Measurements from ENCODE around the gene NAXD.

Gene NAXD

DNA sequence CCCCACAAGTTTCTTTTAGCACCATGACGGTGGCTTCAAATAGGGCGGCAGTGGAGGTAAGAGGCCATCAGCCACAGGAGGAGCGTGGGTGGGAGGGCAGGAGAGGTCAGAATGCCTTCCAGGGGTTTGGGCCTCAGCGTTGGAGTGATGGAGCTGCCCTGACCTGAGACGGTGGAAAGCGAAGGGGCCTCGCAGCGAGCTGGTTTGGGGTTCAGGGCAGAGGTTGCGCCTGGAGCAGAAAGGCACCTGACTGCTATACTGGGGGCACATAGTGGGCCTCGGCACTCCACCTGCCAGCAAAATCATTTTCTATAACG is 382 bp upstream of the NAXD start:
- H3K36me3 ChIP-seq (ENCODE audit: control insufficient read depth, insufficient read depth, low read length): peaks cover 1% of the 10 kb centered on the region; the same call in 1 of the 2 replicates
- DNase-seq (ENCODE audit: extremely low read depth, insufficient read length): peak; percentile 37
- TF ChIP-seq, protein P1, sequence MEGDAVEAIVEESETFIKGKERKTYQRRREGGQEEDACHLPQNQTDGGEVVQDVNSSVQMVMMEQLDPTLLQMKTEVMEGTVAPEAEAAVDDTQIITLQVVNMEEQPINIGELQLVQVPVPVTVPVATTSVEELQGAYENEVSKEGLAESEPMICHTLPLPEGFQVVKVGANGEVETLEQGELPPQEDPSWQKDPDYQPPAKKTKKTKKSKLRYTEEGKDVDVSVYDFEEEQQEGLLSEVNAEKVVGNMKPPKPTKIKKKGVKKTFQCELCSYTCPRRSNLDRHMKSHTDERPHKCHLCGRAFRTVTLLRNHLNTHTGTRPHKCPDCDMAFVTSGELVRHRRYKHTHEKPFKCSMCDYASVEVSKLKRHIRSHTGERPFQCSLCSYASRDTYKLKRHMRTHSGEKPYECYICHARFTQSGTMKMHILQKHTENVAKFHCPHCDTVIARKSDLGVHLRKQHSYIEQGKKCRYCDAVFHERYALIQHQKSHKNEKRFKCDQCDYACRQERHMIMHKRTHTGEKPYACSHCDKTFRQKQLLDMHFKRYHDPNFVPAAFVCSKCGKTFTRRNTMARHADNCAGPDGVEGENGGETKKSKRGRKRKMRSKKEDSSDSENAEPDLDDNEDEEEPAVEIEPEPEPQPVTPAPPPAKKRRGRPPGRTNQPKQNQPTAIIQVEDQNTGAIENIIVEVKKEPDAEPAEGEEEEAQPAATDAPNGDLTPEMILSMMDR (IDR thresholded peaks at IDR 0.05; ENCODE audit: insufficient read depth, low read length, poor library complexity, severe bottlenecking): no peak
- H3K4me3 ChIP-seq (replicated peaks; ENCODE audit: low read depth, low read length): peak overlapping the region; percentile 87
- H3K27me3 ChIP-seq (replicated peaks; ENCODE audit: control insufficient read depth, insufficient read depth, low read length): no peaks in the 10 kb centered on the region

DNA sequence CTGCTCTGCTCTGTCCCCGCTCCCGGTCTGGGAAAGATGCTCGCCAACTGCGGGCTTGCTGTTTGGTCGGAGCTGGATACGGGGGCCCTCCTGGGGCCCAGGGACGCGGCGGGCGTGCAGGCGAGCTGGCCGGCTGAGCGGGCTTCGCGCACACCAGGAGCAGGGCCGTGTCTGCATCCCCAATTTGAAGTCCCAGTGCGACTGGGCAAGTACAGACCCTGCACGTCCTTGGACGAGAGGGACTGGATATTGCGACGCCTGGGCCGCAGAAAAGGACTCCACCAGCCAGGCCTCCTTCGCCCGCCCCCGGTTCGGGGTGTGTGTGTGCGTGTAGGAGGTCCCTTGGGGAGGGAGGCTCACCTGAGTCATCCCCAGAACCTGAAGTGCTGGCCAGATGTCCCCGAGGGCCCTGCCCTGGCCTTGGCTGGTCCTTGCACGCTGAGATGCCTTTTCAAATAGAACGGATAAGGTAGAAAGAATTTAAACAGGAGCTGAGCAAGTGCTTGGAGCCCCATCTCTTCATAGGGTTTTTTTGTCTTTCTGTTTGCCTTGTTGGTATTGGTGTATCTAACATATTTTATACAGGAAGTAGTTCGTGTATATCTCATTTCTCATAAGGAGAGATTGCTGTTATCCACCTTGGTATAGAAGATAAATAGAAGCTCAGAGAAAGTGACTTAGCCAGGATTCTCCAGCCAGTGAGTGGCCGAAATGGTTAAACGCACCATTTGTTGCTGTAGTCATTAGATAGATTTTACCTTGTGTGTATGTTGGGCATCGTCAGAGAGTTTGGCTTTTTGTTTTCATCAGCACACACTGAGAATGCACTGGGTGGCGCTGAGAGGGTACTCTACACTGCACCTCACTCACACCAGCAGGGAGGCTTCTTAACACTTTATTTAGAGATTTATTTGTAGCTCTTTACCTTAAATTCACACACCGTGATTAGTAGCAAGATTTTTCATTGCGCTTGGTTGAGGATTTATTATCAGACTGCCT is 1.1 kb downstream of the NAXD start:
- TF ChIP-seq, protein P1 (IDR thresholded peaks at IDR 0.05; ENCODE audit: insufficient read depth, low read length, poor library complexity, severe bottlenecking): no peak
- no peaks in the 10 kb centered on the region for H3K27me3 ChIP-seq (replicated peaks; ENCODE audit: control insufficient read depth, insufficient read depth, low read length)
- DNase-seq (ENCODE audit: extremely low read depth, insufficient read length): peak; percentile 69
- H3K4me3 ChIP-seq (replicated peaks; ENCODE audit: low read depth, low read length): peak overlapping the region; percentile 87
- peaks cover 1% of the 10 kb centered on the region; the same call in 1 of the 2 replicates for H3K36me3 ChIP-seq (ENCODE audit: control insufficient read depth, insufficient read depth, low read length)

DNA sequence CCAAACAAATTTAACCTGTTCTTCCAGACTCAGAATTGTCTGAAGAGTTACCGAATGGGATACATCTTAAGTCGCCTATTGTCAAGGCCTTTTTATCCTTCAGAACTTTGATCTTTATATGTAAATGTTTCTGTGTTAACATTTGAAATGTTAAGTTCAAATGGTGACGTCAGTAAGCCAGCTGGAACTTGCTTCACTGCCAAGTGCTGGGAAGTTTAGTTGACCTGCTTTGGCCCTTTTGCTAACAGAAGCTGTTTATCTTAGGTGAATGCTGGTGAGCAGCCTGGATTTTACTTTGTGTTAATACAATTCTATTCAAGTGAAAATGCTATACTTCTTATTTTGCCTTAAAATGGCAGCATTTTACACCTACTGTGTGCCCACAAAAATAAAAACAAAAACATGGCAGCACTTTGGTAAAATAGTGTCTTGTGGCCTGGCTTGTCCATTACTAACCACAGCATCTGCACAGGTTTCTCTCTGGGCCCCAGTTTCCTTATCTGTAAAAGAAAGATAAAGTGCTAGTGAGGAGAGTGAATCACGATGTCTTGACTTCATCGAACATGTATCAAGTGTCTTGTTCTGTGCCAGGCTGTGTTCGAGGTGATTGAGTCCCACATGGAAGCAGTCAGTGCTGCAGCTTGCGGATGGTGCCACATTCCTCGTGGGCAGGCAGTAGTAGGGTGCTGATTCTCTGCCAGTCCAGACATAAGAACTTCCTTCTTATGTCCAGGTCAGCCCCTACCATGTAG is 2.2 kb downstream of the NAXD start:
- Histone ChIP-seq H3K4me3 (replicated peaks; ENCODE audit: low read depth, low read length) (peak overlapping the region; percentile 3), H3K36me3 (ENCODE audit: control insufficient read depth, insufficient read depth, low read length) (peaks cover 3% of the 10 kb centered on the region; the same call in 1 of the 2 replicates), H3K27me3 (replicated peaks; ENCODE audit: control insufficient read depth, insufficient read depth, low read length) (no peaks in the 10 kb centered on the region)
- TF ChIP-seq, protein P1 (IDR thresholded peaks at IDR 0.05; ENCODE audit: insufficient read depth, low read length, poor library complexity, severe bottlenecking): no peak
- no peak for DNase-seq (ENCODE audit: extremely low read depth, insufficient read length)

- TF ChIP-seq, protein P1 (IDR thresholded peaks at IDR 0.05; ENCODE audit: insufficient read depth, low read length, poor library complexity, severe bottlenecking): no peak
- H3K27me3 ChIP-seq (replicated peaks; ENCODE audit: control insufficient read depth, insufficient read depth, low read length): no peaks in the 10 kb centered on the region
- DNase-seq (ENCODE audit: extremely low read depth, insufficient read length): no peak
- peaks cover 8% of the 10 kb centered on the region for H3K36me3 ChIP-seq (ENCODE audit: control insufficient read depth, insufficient read depth, low read length)
- no peak overlapping the region for H3K4me3 ChIP-seq (replicated peaks; ENCODE audit: low read depth, low read length)
Measured at GRCh38 chr13:110618167-110618566, 2.8 kb downstream of the NAXD start.

DNA sequence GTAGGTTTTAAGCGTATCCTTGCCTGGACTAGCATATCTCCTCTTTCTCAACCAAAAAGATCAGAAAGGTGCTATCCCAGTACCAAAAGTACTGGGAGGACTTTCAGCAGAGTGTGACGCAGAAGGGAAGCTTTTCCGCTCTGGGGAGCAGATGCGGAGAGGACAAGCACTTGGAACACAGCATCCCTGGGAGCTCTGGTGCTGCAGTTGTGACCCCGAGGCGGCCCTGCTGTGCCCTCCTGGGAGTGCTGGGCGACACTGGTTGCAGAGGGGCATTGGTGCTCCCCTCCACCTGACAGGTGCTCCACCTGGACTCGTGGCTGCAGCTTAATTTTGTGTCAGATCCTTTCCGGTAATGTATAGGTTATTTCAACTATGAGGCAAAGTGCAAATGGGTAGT is 3.4 kb downstream of the NAXD start:
- DNase-seq (ENCODE audit: extremely low read depth, insufficient read length): no peak
- Histone ChIP-seq H3K36me3 (ENCODE audit: control insufficient read depth, insufficient read depth, low read length) (peaks cover 12% of the 10 kb centered on the region), H3K27me3 (replicated peaks; ENCODE audit: control insufficient read depth, insufficient read depth, low read length) (no peaks in the 10 kb centered on the region), H3K4me3 (replicated peaks; ENCODE audit: low read depth, low read length) (no peak overlapping the region)
- TF ChIP-seq, protein P1 (IDR thresholded peaks at IDR 0.05; ENCODE audit: insufficient read depth, low read length, poor library complexity, severe bottlenecking): no peak

Measured in GM06990 (cell line).